H1 (cell line): ENCODE data around the gene UBE4A. TPM values are rescaled to one million over a fixed set of nuclear protein-coding genes. Genes with fewer than 3 reads are reported as not detected.

Source experiments
- CTCF ChIA-PET: fragments of 300-600 bp; sonication (Branson Sonifier 250); formaldehyde crosslinking; loops from one replicate; lab custom pipeline; 2021; ENCODE audit not compliant: partially characterized antibody; lab: Charles Lee
- POLR2A ChIA-PET: fragments of 300-600 bp; sonication (Branson Sonifier 250); formaldehyde crosslinking; loops from one replicate; lab custom pipeline; 2021; ENCODE audit warnings: inconsistent platforms; ENCODE audit not compliant: partially characterized antibody; lab: Charles Lee
- DNase-seq, 2 experiments: peaks; one replicate each; pipeline versions ENCODE4 v3.0.0 to v3.0.0-alpha.2; 2010 to 2022; ENCODE audit warnings: low spot score in 2 of 2, low read depth in 1 of 2, mixed read lengths in 1 of 2
- FAIRE-seq: peaks from 2 replicates; lab custom pipeline; 2011; peaks lifted over from hg19 to GRCh38; lab: Jason Lieb, UNC
- H2AFZ ChIP-seq: 2 replicates; pipeline ENCODE4 v1.8.1; 2012; ENCODE audit warnings: low read length, inconsistent platforms
- H2AK5ac ChIP-seq: 2 replicates; pipeline ENCODE4 v1.6.1; 2013; ENCODE audit warnings: low read depth, low read length
- H2BK120ac ChIP-seq: replicated peaks from 2 replicates; pipeline ENCODE3; 2013; ENCODE audit warnings: low read depth, low read length, inconsistent platforms
- H2BK12ac ChIP-seq: 2 replicates; pipeline ENCODE4 v1.6.1; 2013; ENCODE audit warnings: low read depth, low read length
- H2BK15ac ChIP-seq: 2 replicates; pipeline ENCODE4 v1.6.1; 2013; ENCODE audit warnings: low read length
- H2BK20ac ChIP-seq: 2 replicates; pipeline ENCODE4 v1.6.1; 2013; ENCODE audit warnings: low read length
- H2BK5ac ChIP-seq: 2 replicates; pipeline ENCODE4 v1.6.1; 2013; ENCODE audit warnings: low read depth, low read length
- H3K14ac ChIP-seq: 2 replicates; pipeline ENCODE4 v1.6.1; 2013; ENCODE audit warnings: inconsistent platforms; ENCODE audit not compliant: insufficient read length
- H3K18ac ChIP-seq: 2 replicates; pipeline ENCODE4 v1.6.1; 2013; ENCODE audit warnings: low read length; ENCODE audit errors: extremely low read depth
- H3K23ac ChIP-seq: 2 replicates; pipeline ENCODE4 v1.6.1; 2013; ENCODE audit warnings: inconsistent platforms; ENCODE audit not compliant: insufficient read length
- H3K23me2 ChIP-seq: 2 replicates; pipeline ENCODE4 v1.6.1; 2013; ENCODE audit warnings: low read depth, low read length
- H3K27ac ChIP-seq: 2 replicates; pipeline ENCODE4 v1.6.1; 2011; ENCODE audit warnings: low read depth, low read length, inconsistent platforms
- H3K27me3 ChIP-seq, 4 experiments: replicated peaks in 1 of 4; 1 replicate in 1 of 4; 2 replicates in 3 of 4; pipeline versions ENCODE4 v1.6.1 to v1.8.1; 2011 to 2013; ENCODE audit warnings: low read length in 3 of 4, mild to moderate bottlenecking in 3 of 4, inconsistent platforms in 2 of 4, mixed read lengths in 2 of 4, moderate library complexity in 1 of 4; ENCODE audit not compliant: control insufficient read depth in 3 of 4, insufficient read depth in 3 of 4; ENCODE audit errors: extremely low read depth in 1 of 4
- H3K36me3 ChIP-seq, 4 experiments: 2 replicates each; pipeline versions ENCODE4 v1.6.1 to v1.8.1; 2011 to 2013; ENCODE audit warnings: mild to moderate bottlenecking in 4 of 4, low read length in 3 of 4, moderate library complexity in 2 of 4, control low read depth in 1 of 4, inconsistent platforms in 1 of 4; ENCODE audit not compliant: insufficient read depth in 4 of 4, control insufficient read depth in 2 of 4
- H3K4ac ChIP-seq: replicated peaks from 2 replicates; pipeline ENCODE3; 2013; ENCODE audit warnings: low read length, low read depth, mixed read lengths, inconsistent platforms; ENCODE audit not compliant: insufficient read length
- H3K4me1 ChIP-seq, 4 experiments: replicated peaks in 1 of 4; 1 replicate in 1 of 4; 2 replicates in 3 of 4; pipeline versions ENCODE4 v1.6.1 to v1.8.1; 2011 to 2013; ENCODE audit warnings: low read length in 3 of 4, inconsistent platforms in 2 of 4, mixed read lengths in 1 of 4; ENCODE audit not compliant: insufficient read depth in 4 of 4, control insufficient read depth in 3 of 4
- H3K4me2 ChIP-seq, 2 experiments: 2 replicates each; pipeline versions ENCODE4 v1.6.1 to v1.8.1; 2011 to 2013; ENCODE audit warnings: low read depth in 2 of 2, low read length in 2 of 2, control low read depth in 1 of 2, inconsistent platforms in 1 of 2, mild to moderate bottlenecking in 1 of 2; ENCODE audit not compliant: insufficient read depth in 1 of 2
- H3K4me3 ChIP-seq, 4 experiments: fragments of 200-600, 300-600 bp in 1 of 4; sonication (generic), shearing (Covaris generic), sonication (Bioruptor Twin) in 1 of 4; 2 replicates each; pipeline versions ENCODE4 v1.5.1 to v1.8.1; 2011 to 2016; ENCODE audit warnings: low read length in 4 of 4, low read depth in 3 of 4, control low read depth in 2 of 4, inconsistent platforms in 2 of 4, mild to moderate bottlenecking in 2 of 4, mixed read lengths in 1 of 4, moderate library complexity in 1 of 4; ENCODE audit not compliant: insufficient read depth in 2 of 4; ENCODE audit errors: extremely low read depth in 1 of 4
- H3K56ac ChIP-seq: replicated peaks from 2 replicates; pipeline ENCODE3; 2013; ENCODE audit warnings: low read depth, mild to moderate bottlenecking, mixed read lengths, low read length, inconsistent platforms; ENCODE audit not compliant: insufficient read length
- H3K79me1 ChIP-seq: 2 replicates; pipeline ENCODE4 v1.6.1; 2013; ENCODE audit warnings: low read depth, low read length, control low read depth
- H3K79me2 ChIP-seq, 2 experiments: 2 replicates each; pipeline versions ENCODE4 v1.6.1 to v1.8.1; 2012 to 2013; ENCODE audit warnings: low read length in 2 of 2, mild to moderate bottlenecking in 2 of 2, inconsistent platforms in 1 of 2; ENCODE audit not compliant: insufficient read depth in 2 of 2, control insufficient read depth in 1 of 2
- H3K9ac ChIP-seq, 4 experiments: replicated peaks in 1 of 4; 1 replicate in 1 of 4; 2 replicates in 3 of 4; pipeline versions ENCODE4 v1.6.1 to v1.8.1; 2011 to 2013; ENCODE audit warnings: low read depth in 3 of 4, low read length in 3 of 4, control low read depth in 2 of 4, mild to moderate bottlenecking in 2 of 4, moderate library complexity in 2 of 4, inconsistent platforms in 1 of 4; ENCODE audit errors: extremely low read depth in 1 of 4
- H3K9me3 ChIP-seq, 2 experiments: 2 replicates each; pipeline versions ENCODE4 v1.6.1 to v1.8.1; 2012 to 2013; ENCODE audit warnings: mild to moderate bottlenecking in 2 of 2, moderate library complexity in 2 of 2, control low read depth in 1 of 2, inconsistent platforms in 1 of 2, low read depth in 1 of 2, low read length in 1 of 2, mixed read lengths in 1 of 2; ENCODE audit not compliant: insufficient read depth in 2 of 2
- H4K20me1 ChIP-seq, 2 experiments: replicated peaks in 1 of 2; 2 replicates each; pipeline versions ENCODE3 to v1.8.1; 2011 to 2013; ENCODE audit warnings: inconsistent platforms in 2 of 2, low read length in 2 of 2, mild to moderate bottlenecking in 1 of 2; ENCODE audit not compliant: insufficient read depth in 2 of 2, control insufficient read depth in 1 of 2
- H4K5ac ChIP-seq: 2 replicates; pipeline ENCODE4 v1.6.1; 2013; ENCODE audit warnings: low read length, low read depth, mixed read lengths, inconsistent platforms; ENCODE audit not compliant: insufficient read length
- H4K8ac ChIP-seq: 2 replicates; pipeline ENCODE4 v1.8.0; 2013; ENCODE audit warnings: mild to moderate bottlenecking, moderate library complexity, low read length, inconsistent platforms; ENCODE audit not compliant: insufficient read depth; ENCODE audit errors: extremely low read depth
- H4K91ac ChIP-seq: replicated peaks from 2 replicates; pipeline ENCODE3; 2013; ENCODE audit warnings: low read length, mixed read lengths, inconsistent platforms; ENCODE audit not compliant: insufficient read length
- BCL11A ChIP-seq, 2 experiments: IDR thresholded peaks; one replicate each; pipeline ENCODE4 v1.6.1; 2011; ENCODE audit warnings: low read depth in 2 of 2, low read length in 2 of 2, mild to moderate bottlenecking in 2 of 2
- NANOG ChIP-seq: IDR thresholded peaks from 2 replicates; pipeline ENCODE4 v1.6.1; 2011; ENCODE audit warnings: low read length, low read depth, mild to moderate bottlenecking, inconsistent platforms; ENCODE audit not compliant: insufficient read depth, poor library complexity, severe bottlenecking
- RFX5 ChIP-seq: IDR thresholded peaks from 2 replicates; pipeline ENCODE4 v1.6.1; 2011; ENCODE audit warnings: low read depth, low read length, improper control_type of control experiment, borderline replicate concordance
- SAP30 ChIP-seq: fragments of 300-600 bp; sonication (generic); IDR thresholded peaks from 2 replicates; pipeline ENCODE4 v1.7.1; 2012; ENCODE audit warnings: low read length, moderate library complexity, mild to moderate bottlenecking, inconsistent platforms; ENCODE audit not compliant: insufficient read depth, insufficient replicate concordance
- SRF ChIP-seq: IDR thresholded peaks from 2 replicates; pipeline ENCODE4 v1.6.1; 2011; ENCODE audit warnings: mild to moderate bottlenecking, low read depth, low read length, moderate library complexity
- TCF12 ChIP-seq: IDR thresholded peaks from 2 replicates; pipeline ENCODE4 v1.6.1; 2011; ENCODE audit warnings: low read depth, mild to moderate bottlenecking, low read length
- polyA plus RNA-seq, 7 experiments: library from polyadenylated mRNA; depleted of rRNA in 3 of 7; stranded (reverse) in 5 of 7; unstranded in 2 of 7; fragments of >200 nt in 5 of 7; fragments of 200-250 nt in 2 of 7; gene quantifications; 1 replicate in 5 of 7; 2 replicates in 1 of 7; 4 replicates in 1 of 7; pipeline versions ENCODE4 v1.2.1 to v1.2.3, GENCODE V29; 2011 to 2013; ENCODE audit warnings: missing spikeins in 2 of 7, mixed read lengths in 2 of 7
- total RNA-seq: library from RNA; stranded (reverse); fragmentation: NEBNext Ultra II Directional; extraction: Animal tissue kit (Norgen Biotek cat#: 25700); gene quantifications from 2 replicates; pipeline ENCODE4 v1.2.1, GENCODE V29; 2021
- TF ChIP-seq, protein P1 (sequence below), 3 experiments: IDR thresholded peaks; 1 replicate in 2 of 3; 2 replicates in 1 of 3; pipeline versions ENCODE4 v1.5.1 to v1.6.1; 2011; ENCODE audit warnings: low read length in 3 of 3, mild to moderate bottlenecking in 3 of 3, inconsistent platforms in 2 of 3, low read depth in 1 of 3, moderate library complexity in 1 of 3; ENCODE audit not compliant: insufficient read depth in 1 of 3; ENCODE audit errors: control extremely low read depth in 1 of 3
- TF ChIP-seq, protein P2 (sequence below): IDR thresholded peaks from 2 replicates; pipeline ENCODE4 v1.6.1; 2012; ENCODE audit warnings: low read length, inconsistent platforms

Gene UBE4A
- total and polyA plus RNA-seq, 2 of the 8 experiments (the other 6 are each of a cell fraction or from before 2014, with no cell fraction given): 11.3 to 34.5 TPM

DNA sequence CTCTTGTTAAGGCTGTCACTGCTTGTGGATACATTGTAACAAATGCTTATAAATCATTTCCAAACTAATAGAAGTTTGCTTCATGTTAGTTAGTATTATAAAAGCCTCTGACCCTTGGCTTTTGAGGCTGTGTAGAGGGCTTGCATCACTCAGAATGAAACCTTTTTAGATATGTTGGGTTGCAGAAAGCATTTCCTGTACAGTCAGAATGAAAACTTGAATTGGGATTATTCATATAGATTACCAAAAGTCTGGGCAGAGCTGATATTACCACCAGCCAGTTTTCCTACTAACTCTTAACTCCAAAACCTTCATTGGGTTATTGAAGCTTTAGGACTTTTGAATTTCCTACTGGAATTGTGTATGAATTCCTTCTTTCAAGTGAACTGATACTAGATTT, 88.9 kb downstream of the UBE4A start:
- Histone ChIP-seq H4K91ac (no peak overlapping the region), H3K14ac (no peak overlapping the region), H3K27me3 (no peaks in the 10 kb centered on the region), H3K4me1 (no peaks in the 10 kb centered on the region), H3K9ac (no peak overlapping the region), H3K23me2 (no peaks in the 10 kb centered on the region), H2AK5ac (no peak overlapping the region), H3K4me2 (no peak overlapping the region), H2BK5ac (no peak overlapping the region), H2BK20ac (no peak overlapping the region), H3K23ac (no peak overlapping the region), H3K36me3 (peaks cover 0 to 8% (median under 1%) of the 10 kb centered on the region in 4 experiments; a peak in 4 of 8 replicates), H2AFZ (no peak overlapping the region), H2BK120ac (no peak overlapping the region), H3K79me1 (peaks cover 10% of the 10 kb centered on the region; the same call in 1 of the 2 replicates), H3K4me3 (no peak overlapping the region), H3K56ac (no peak overlapping the region), H2BK15ac (no peak overlapping the region), H4K8ac (no peak overlapping the region), H3K27ac (no peak overlapping the region), H3K4ac (no peak overlapping the region), H3K18ac (no peak overlapping the region), H3K9me3 (no peaks in the 10 kb centered on the region), H3K79me2 (peaks cover 5 to 97% of the 10 kb centered on the region in 2 experiments), H4K5ac (no peak overlapping the region), H2BK12ac (no peak overlapping the region), H4K20me1 (peaks cover 15% of the 10 kb centered on the region in 2 experiments)
- POLR2A ChIA-PET: interaction anchor here (1.1 to 1.3 kb wide), 3 partner anchors 11 to 46 kb away, joined by 3 to 5 read pairs (median 3); no protein-coding TSS in a partner anchor
- FAIRE-seq (no peak), DNase-seq (no peak)
- CTCF ChIA-PET: interaction anchor here (0.8 to 1.2 kb wide), 4 partner anchors 14 to 58 kb away, joined by 3 read pairs; no protein-coding TSS in a partner anchor
- TF ChIP-seq SRF (no peak), TCF12 (no peak), BCL11A (IDR thresholded peaks at IDR 0.05; ENCODE audit: low read depth in 2 of 2, low read length in 2 of 2) (no peak), RFX5 (no peak), SAP30 (no peak), NANOG (no peak)
- TF ChIP-seq, protein P1, sequence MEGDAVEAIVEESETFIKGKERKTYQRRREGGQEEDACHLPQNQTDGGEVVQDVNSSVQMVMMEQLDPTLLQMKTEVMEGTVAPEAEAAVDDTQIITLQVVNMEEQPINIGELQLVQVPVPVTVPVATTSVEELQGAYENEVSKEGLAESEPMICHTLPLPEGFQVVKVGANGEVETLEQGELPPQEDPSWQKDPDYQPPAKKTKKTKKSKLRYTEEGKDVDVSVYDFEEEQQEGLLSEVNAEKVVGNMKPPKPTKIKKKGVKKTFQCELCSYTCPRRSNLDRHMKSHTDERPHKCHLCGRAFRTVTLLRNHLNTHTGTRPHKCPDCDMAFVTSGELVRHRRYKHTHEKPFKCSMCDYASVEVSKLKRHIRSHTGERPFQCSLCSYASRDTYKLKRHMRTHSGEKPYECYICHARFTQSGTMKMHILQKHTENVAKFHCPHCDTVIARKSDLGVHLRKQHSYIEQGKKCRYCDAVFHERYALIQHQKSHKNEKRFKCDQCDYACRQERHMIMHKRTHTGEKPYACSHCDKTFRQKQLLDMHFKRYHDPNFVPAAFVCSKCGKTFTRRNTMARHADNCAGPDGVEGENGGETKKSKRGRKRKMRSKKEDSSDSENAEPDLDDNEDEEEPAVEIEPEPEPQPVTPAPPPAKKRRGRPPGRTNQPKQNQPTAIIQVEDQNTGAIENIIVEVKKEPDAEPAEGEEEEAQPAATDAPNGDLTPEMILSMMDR (IDR thresholded peaks at IDR 0.05; ENCODE audit: control extremely low read depth in 1 of 3, insufficient read depth in 1 of 3, low read depth in 1 of 3, low read length in 3 of 3): no peak
- TF ChIP-seq, protein P2, sequence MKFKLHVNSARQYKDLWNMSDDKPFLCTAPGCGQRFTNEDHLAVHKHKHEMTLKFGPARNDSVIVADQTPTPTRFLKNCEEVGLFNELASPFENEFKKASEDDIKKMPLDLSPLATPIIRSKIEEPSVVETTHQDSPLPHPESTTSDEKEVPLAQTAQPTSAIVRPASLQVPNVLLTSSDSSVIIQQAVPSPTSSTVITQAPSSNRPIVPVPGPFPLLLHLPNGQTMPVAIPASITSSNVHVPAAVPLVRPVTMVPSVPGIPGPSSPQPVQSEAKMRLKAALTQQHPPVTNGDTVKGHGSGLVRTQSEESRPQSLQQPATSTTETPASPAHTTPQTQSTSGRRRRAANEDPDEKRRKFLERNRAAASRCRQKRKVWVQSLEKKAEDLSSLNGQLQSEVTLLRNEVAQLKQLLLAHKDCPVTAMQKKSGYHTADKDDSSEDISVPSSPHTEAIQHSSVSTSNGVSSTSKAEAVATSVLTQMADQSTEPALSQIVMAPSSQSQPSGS: no peak
